Loucy (cell line): Measurements from ENCODE around the gene IRF6.

Experiments used
- H2AFZ ChIP-seq: fragments of 200-600 bp; sonication (generic); 2 replicates; pipeline ENCODE4 v1.6.0; 2016; ENCODE audit warnings: antibody characterized with exemption, mild to moderate bottlenecking, low read length, moderate library complexity
- H3F3A ChIP-seq: fragments of 200-600 bp; 2 replicates; pipeline ENCODE4 v1.6.0; 2016; ENCODE audit warnings: antibody characterized with exemption, low read depth, mild to moderate bottlenecking
- H3K27me3 ChIP-seq: fragments of 200-600 bp; sonication (generic); 2 replicates; pipeline ENCODE4 v1.6.1; 2014; ENCODE audit warnings: low read length, mild to moderate bottlenecking; ENCODE audit not compliant: insufficient read depth, poor library complexity, severe bottlenecking
- H3K36me3 ChIP-seq: fragments of 200-600 bp; sonication (generic); 2 replicates; pipeline ENCODE4 v1.6.1; 2016; ENCODE audit warnings: low read length; ENCODE audit not compliant: insufficient read depth
- H3K4me1 ChIP-seq: fragments of 200-600 bp; sonication (generic); 2 replicates; pipeline ENCODE4 v1.5.1; 2014; ENCODE audit warnings: low read length, mild to moderate bottlenecking; ENCODE audit not compliant: insufficient read depth, poor library complexity, severe bottlenecking
- H3K4me2 ChIP-seq: fragments of 200-600 bp; sonication (generic); 2 replicates; pipeline ENCODE4 v1.6.0; 2014; ENCODE audit warnings: antibody characterized with exemption, low read length, low read depth, mild to moderate bottlenecking; ENCODE audit not compliant: poor library complexity, severe bottlenecking
- H3K4me3 ChIP-seq: fragments of 200-600 bp; sonication (generic); 2 replicates; pipeline ENCODE4 v1.5.1; 2014; ENCODE audit warnings: low read length, mild to moderate bottlenecking, mixed read lengths; ENCODE audit not compliant: poor library complexity, severe bottlenecking
- H3K79me2 ChIP-seq: fragments of 200-600 bp; sonication (generic); 2 replicates; pipeline ENCODE4 v1.6.1; 2014; ENCODE audit warnings: low read length; ENCODE audit not compliant: insufficient read depth
- H3K9ac ChIP-seq: fragments of 200-600 bp; sonication (generic); 2 replicates; pipeline ENCODE4 v1.6.0; 2014; ENCODE audit warnings: mild to moderate bottlenecking, low read depth, low read length, moderate library complexity; ENCODE audit not compliant: poor library complexity, severe bottlenecking
- H3K9me2 ChIP-seq: fragments of 200-600 bp; sonication (generic); replicated peaks from 2 replicates; pipeline ENCODE4 v1.6.1; 2016; ENCODE audit warnings: low read depth, low read length, mixed read lengths
- H3K9me3 ChIP-seq: fragments of 200-600 bp; sonication (generic); 2 replicates; pipeline ENCODE4 v1.6.1; 2014; ENCODE audit warnings: mild to moderate bottlenecking, antibody characterized with exemption, low read length, low read depth; ENCODE audit not compliant: insufficient read depth
- H4K20me1 ChIP-seq: fragments of 200-600 bp; sonication (generic); 2 replicates; pipeline ENCODE4 v1.6.0; 2014; ENCODE audit warnings: antibody characterized with exemption, low read length, mild to moderate bottlenecking; ENCODE audit not compliant: insufficient read depth, poor library complexity, severe bottlenecking
- CTCF ChIP-seq: fragments of 200-600 bp; sonication (generic); conservative IDR thresholded peaks from 2 replicates; pipeline ENCODE4 v1.5.1; 2014; ENCODE audit warnings: mild to moderate bottlenecking, antibody characterized with exemption, low read length
- EZH2phosphoT487 ChIP-seq: fragments of 200-600 bp; IDR thresholded peaks from 2 replicates; pipeline ENCODE4 v1.6.1; 2018; ENCODE audit warnings: antibody characterized with exemption, mild to moderate bottlenecking, moderate library complexity, borderline replicate concordance

The IRF6 gene

DNA sequence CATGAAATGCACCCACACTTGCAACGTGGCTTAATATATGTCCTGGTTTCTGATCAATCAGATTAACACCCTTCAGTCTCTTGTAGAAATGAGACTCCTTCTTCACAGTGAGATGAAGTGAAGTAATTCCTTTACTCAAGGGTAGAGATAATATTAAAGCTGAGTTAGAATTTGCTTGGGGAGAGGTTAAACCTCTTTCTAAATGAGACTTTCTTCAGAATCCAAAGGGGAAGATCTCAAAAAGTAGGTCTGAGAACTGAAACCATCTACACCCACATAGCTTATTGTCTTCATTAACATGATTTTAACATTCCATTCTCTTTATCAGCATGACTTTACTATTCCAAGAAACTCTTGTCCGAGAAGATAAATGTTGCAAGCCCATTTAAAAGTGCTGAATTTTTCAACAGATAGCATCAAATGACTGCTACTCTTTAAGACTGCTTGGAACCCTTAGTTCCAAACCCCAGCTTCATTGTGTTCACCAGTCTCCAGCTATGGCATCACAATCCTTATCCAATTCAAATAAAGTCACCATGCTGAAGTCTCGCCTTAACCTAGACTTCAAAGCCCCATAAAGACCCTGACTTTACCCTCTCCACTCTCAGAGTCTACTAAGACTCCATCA, 69.3 kb downstream of the IRF6 start:
- Histone ChIP-seq H3K79me2 (no peaks in the 10 kb centered on the region), H3K36me3 (no peaks in the 10 kb centered on the region), H2AFZ (no peak overlapping the region), H3K4me1 (no peaks in the 10 kb centered on the region), H3K9me2 (no peaks in the 10 kb centered on the region), H3K9ac (no peak overlapping the region), H3K4me3 (no peak overlapping the region), H3F3A (no peaks in the 10 kb centered on the region), H3K27me3 (no peaks in the 10 kb centered on the region), H3K4me2 (no peak overlapping the region), H3K9me3 (no peaks in the 10 kb centered on the region), H4K20me1 (no peaks in the 10 kb centered on the region)
- no peak for TF ChIP-seq EZH2phosphoT487
- TF ChIP-seq CTCF = no peak
